Body of pancreas (tissue), 4 donors: ENCODE measurements around the gene TM9SF4.

Experiments
- CTCF ChIP-seq, 7 experiments: fragments of 450-650 bp in 4 of 7; fragments of 200-600 bp in 3 of 7; sonication (generic) in 3 of 7; IDR thresholded peaks; one replicate each; pipeline ENCODE4 v1.5.1; 2016 to 2019; ENCODE audit warnings: antibody characterized with exemption in 7 of 7
- POLR2A ChIP-seq, 3 donors: fragments of 450-650 bp; IDR thresholded peaks; one replicate each; pipeline ENCODE4 v1.6.1; 2016; ENCODE audit warnings: antibody characterized with exemption in 3 of 3, mild to moderate bottlenecking in 2 of 3

GRCh38 chr20:32110727-32111126 is 1.2 kb downstream of the TM9SF4 start:
- TF ChIP-seq CTCF (IDR thresholded peaks at IDR 0.05) (no peak), POLR2A (IDR thresholded peaks at IDR 0.05) (no peak)
